IPS-18a (cell line): ENCODE measurements around the gene SH3BP4.

Experiments
- H3K27ac ChIP-seq: one replicate; pipeline ENCODE4 v1.5.1; 2013; ENCODE audit warnings: low read length
- H3K27me3 ChIP-seq: one replicate; pipeline ENCODE4 v1.6.1; 2013; ENCODE audit warnings: mild to moderate bottlenecking, low read length; ENCODE audit not compliant: control insufficient read depth, insufficient read depth
- H3K36me3 ChIP-seq: one replicate; pipeline ENCODE4 v1.6.1; 2013; ENCODE audit warnings: low read depth, low read length; ENCODE audit not compliant: control insufficient read depth
- H3K4me1 ChIP-seq: one replicate; pipeline ENCODE4 v1.6.1; 2013; ENCODE audit warnings: low read depth, low read length; ENCODE audit not compliant: control insufficient read depth
- H3K4me3 ChIP-seq: one replicate; pipeline ENCODE4 v1.5.1; 2013; ENCODE audit warnings: low read length
- H3K9ac ChIP-seq: one replicate; pipeline ENCODE4 v1.6.1; 2013; ENCODE audit warnings: mild to moderate bottlenecking, low read length, moderate library complexity
- H3K9me3 ChIP-seq: one replicate; pipeline ENCODE4 v1.6.1; 2013; ENCODE audit warnings: low read depth, low read length; ENCODE audit not compliant: control insufficient read depth

Gene SH3BP4

GRCh38 chr2:235084424-235084823, 132.6 kb downstream of the SH3BP4 start:
- H3K36me3 ChIP-seq = no peaks in the 10 kb centered on the region
- H3K4me3 ChIP-seq = no peak overlapping the region
- no peaks in the 10 kb centered on the region for H3K27me3 ChIP-seq
- no peaks in the 10 kb centered on the region for H3K4me1 ChIP-seq
- no peak overlapping the region for H3K9ac ChIP-seq
- H3K27ac ChIP-seq = no peak overlapping the region
- no peaks in the 10 kb centered on the region for H3K9me3 ChIP-seq

GRCh38 chr2:235085476-235085875, 133.7 kb downstream of the SH3BP4 start:
- Histone ChIP-seq H3K4me1 (no peaks in the 10 kb centered on the region), H3K9ac (no peak overlapping the region), H3K9me3 (no peaks in the 10 kb centered on the region), H3K27ac (no peak overlapping the region), H3K36me3 (no peaks in the 10 kb centered on the region), H3K27me3 (no peaks in the 10 kb centered on the region), H3K4me3 (no peak overlapping the region)

- Histone ChIP-seq H3K36me3 (no peaks in the 10 kb centered on the region), H3K27me3 (no peaks in the 10 kb centered on the region), H3K4me3 (no peak overlapping the region), H3K4me1 (no peaks in the 10 kb centered on the region), H3K27ac (no peak overlapping the region), H3K9me3 (no peaks in the 10 kb centered on the region), H3K9ac (no peak overlapping the region)
These were observed 134.8 kb downstream of the SH3BP4 start for GRCh38 chr2:235086481-235087184.

GRCh38 chr2:235087832-235088495, 136.1 kb downstream of the SH3BP4 start:
- Histone ChIP-seq H3K4me1 (no peaks in the 10 kb centered on the region), H3K27me3 (no peaks in the 10 kb centered on the region), H3K27ac (no peak overlapping the region), H3K9me3 (no peaks in the 10 kb centered on the region), H3K36me3 (no peaks in the 10 kb centered on the region), H3K9ac (no peak overlapping the region), H3K4me3 (no peak overlapping the region)

- Histone ChIP-seq H3K36me3 (no peaks in the 10 kb centered on the region), H3K27ac (no peak overlapping the region), H3K4me3 (no peak overlapping the region), H3K9ac (no peak overlapping the region), H3K9me3 (no peaks in the 10 kb centered on the region), H3K4me1 (no peaks in the 10 kb centered on the region), H3K27me3 (no peaks in the 10 kb centered on the region)
These were observed 136.7 kb downstream of the SH3BP4 start for GRCh38 chr2:235088496-235088921.

GRCh38 chr2:235091421-235091820, 139.6 kb downstream of the SH3BP4 start:
- Histone ChIP-seq H3K4me1 (no peaks in the 10 kb centered on the region), H3K9ac (no peak overlapping the region), H3K36me3 (no peaks in the 10 kb centered on the region), H3K27me3 (no peaks in the 10 kb centered on the region), H3K27ac (no peak overlapping the region), H3K4me3 (no peak overlapping the region), H3K9me3 (no peaks in the 10 kb centered on the region)

- H3K27ac ChIP-seq = no peak overlapping the region
- H3K4me1 ChIP-seq = no peaks in the 10 kb centered on the region
- H3K9ac ChIP-seq = no peak overlapping the region
- H3K27me3 ChIP-seq = no peaks in the 10 kb centered on the region
- no peak overlapping the region for H3K4me3 ChIP-seq
- no peaks in the 10 kb centered on the region for H3K9me3 ChIP-seq
- no peaks in the 10 kb centered on the region for H3K36me3 ChIP-seq
These were observed 140.2 kb downstream of the SH3BP4 start for GRCh38 chr2:235091983-235092382.

GRCh38 chr2:235092433-235093223, 140.8 kb downstream of the SH3BP4 start:
- Histone ChIP-seq H3K4me1 (no peaks in the 10 kb centered on the region), H3K36me3 (no peaks in the 10 kb centered on the region), H3K9ac (no peak overlapping the region), H3K4me3 (no peak overlapping the region), H3K27me3 (no peaks in the 10 kb centered on the region), H3K27ac (no peak overlapping the region), H3K9me3 (no peaks in the 10 kb centered on the region)

- Histone ChIP-seq H3K9me3 (no peaks in the 10 kb centered on the region), H3K9ac (no peak overlapping the region), H3K27me3 (no peaks in the 10 kb centered on the region), H3K4me3 (no peak overlapping the region), H3K4me1 (no peaks in the 10 kb centered on the region), H3K36me3 (no peaks in the 10 kb centered on the region), H3K27ac (no peak overlapping the region)
These were observed 142.6 kb downstream of the SH3BP4 start for GRCh38 chr2:235094457-235094856.

GRCh38 chr2:235095569-235095968, 143.8 kb downstream of the SH3BP4 start:
- no peak overlapping the region for H3K9ac ChIP-seq
- H3K4me3 ChIP-seq = no peak overlapping the region
- no peaks in the 10 kb centered on the region for H3K4me1 ChIP-seq
- H3K9me3 ChIP-seq = no peaks in the 10 kb centered on the region
- no peak overlapping the region for H3K27ac ChIP-seq
- no peaks in the 10 kb centered on the region for H3K36me3 ChIP-seq
- H3K27me3 ChIP-seq = no peaks in the 10 kb centered on the region

- Histone ChIP-seq H3K4me1 (no peaks in the 10 kb centered on the region), H3K27ac (no peak overlapping the region), H3K9me3 (no peaks in the 10 kb centered on the region), H3K27me3 (no peaks in the 10 kb centered on the region), H3K36me3 (no peaks in the 10 kb centered on the region), H3K9ac (no peak overlapping the region), H3K4me3 (no peak overlapping the region)
These were observed 144.6 kb downstream of the SH3BP4 start for GRCh38 chr2:235096447-235096846.
